BJ (cell line): ENCODE data around the gene PLEKHF1. TPM values are rescaled to one million over a fixed set of nuclear protein-coding genes. Genes with fewer than 3 reads are reported as not detected.

ENCODE experiments used
- CTCF ChIA-PET: fragments of 350-600 bp; formaldehyde crosslinking; extraction: SDS; loops from one replicate; lab custom pipeline; 2021; ENCODE audit warnings: antibody characterized with exemption, inconsistent platforms; lab: Yijun Ruan, JAX
- POLR2A ChIA-PET: fragments of 300-600 bp; sonication (Branson Sonifier 250); formaldehyde crosslinking; extraction: SDS; loops from one replicate; lab custom pipeline; 2021; ENCODE audit warnings: antibody characterized with exemption; lab: Charles Lee
- DNase-seq: peaks from one replicate; pipeline ENCODE4 v3.0.0-alpha.2; 2011; ENCODE audit warnings: low read depth
- H3K27me3 ChIP-seq: 2 replicates; pipeline ENCODE4 v1.6.0; 2011; ENCODE audit warnings: low read length; ENCODE audit not compliant: control insufficient read depth, insufficient read depth
- H3K36me3 ChIP-seq: 2 replicates; pipeline ENCODE4 v1.5.1; 2011; ENCODE audit warnings: low read length; ENCODE audit not compliant: control insufficient read depth, insufficient read depth
- H3K4me3 ChIP-seq: 2 replicates; pipeline ENCODE4 v1.5.1; 2011; ENCODE audit warnings: low read depth, mild to moderate bottlenecking, control low read depth, low read length
- polyA plus RNA-seq: library from polyadenylated mRNA; depleted of rRNA; stranded (reverse); fragments of >200 nt; gene quantifications from 2 replicates; pipeline ENCODE4 v1.2.3, GENCODE V29; 2011
- TF ChIP-seq, protein P1 (sequence below): IDR thresholded peaks from 2 replicates; pipeline ENCODE4 v1.5.1; 2011; ENCODE audit warnings: low read depth, mild to moderate bottlenecking, control low read depth, inconsistent platforms, low read length, moderate library complexity; ENCODE audit not compliant: insufficient read depth

The PLEKHF1 gene
- polyA plus RNA-seq, 1 experiment, result 8.7 TPM

DNA sequence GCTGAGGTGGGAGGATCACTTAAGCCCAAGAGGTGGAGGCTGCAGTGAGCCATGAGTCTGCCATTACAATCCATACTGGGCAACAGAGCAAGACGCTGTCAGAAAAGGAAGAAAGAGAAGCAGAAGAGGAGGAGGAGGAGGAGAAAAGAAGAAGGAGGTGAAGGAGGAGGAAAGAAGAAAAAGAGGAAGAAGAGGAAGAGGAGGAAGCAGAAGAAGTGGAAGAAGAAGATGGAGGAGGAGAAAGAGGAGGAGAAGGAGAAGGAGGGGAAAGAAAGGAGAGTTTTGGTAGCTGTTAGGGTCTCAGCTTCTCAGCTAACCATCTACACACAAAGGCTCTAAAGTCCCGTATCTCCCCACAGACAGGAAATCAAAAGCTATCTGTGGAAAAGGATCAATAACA, 23.7 kb upstream of the PLEKHF1 start:
- H3K27me3 ChIP-seq, result peaks cover 9% of the 10 kb centered on the region
- H3K36me3 ChIP-seq, result no peaks in the 10 kb centered on the region
- no peak overlapping the region for H3K4me3 ChIP-seq
- TF ChIP-seq, protein P1, sequence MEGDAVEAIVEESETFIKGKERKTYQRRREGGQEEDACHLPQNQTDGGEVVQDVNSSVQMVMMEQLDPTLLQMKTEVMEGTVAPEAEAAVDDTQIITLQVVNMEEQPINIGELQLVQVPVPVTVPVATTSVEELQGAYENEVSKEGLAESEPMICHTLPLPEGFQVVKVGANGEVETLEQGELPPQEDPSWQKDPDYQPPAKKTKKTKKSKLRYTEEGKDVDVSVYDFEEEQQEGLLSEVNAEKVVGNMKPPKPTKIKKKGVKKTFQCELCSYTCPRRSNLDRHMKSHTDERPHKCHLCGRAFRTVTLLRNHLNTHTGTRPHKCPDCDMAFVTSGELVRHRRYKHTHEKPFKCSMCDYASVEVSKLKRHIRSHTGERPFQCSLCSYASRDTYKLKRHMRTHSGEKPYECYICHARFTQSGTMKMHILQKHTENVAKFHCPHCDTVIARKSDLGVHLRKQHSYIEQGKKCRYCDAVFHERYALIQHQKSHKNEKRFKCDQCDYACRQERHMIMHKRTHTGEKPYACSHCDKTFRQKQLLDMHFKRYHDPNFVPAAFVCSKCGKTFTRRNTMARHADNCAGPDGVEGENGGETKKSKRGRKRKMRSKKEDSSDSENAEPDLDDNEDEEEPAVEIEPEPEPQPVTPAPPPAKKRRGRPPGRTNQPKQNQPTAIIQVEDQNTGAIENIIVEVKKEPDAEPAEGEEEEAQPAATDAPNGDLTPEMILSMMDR, result no peak
- ChIA-PET POLR2A (no interaction called here), CTCF (interaction anchor here (0.6 kb wide), 1 partner anchor 134 kb away, joined by 5 read pairs; no protein-coding TSS in a partner anchor)
- no peak for DNase-seq

GRCh38 chr19:29643361-29643935, 21.8 kb upstream of the PLEKHF1 start:
- TF ChIP-seq, protein P1, result no peak
- CTCF ChIA-PET, result interaction anchor here (0.7 to 1.3 kb wide), 6 partner anchors 8 to 70 kb away, joined by 3 to 4 read pairs (median 4); no protein-coding TSS in a partner anchor
- Histone ChIP-seq H3K27me3 (peaks cover 8% of the 10 kb centered on the region), H3K36me3 (no peaks in the 10 kb centered on the region), H3K4me3 (no peak overlapping the region)
- no peak for DNase-seq
- POLR2A ChIA-PET, result no interaction called here

DNA sequence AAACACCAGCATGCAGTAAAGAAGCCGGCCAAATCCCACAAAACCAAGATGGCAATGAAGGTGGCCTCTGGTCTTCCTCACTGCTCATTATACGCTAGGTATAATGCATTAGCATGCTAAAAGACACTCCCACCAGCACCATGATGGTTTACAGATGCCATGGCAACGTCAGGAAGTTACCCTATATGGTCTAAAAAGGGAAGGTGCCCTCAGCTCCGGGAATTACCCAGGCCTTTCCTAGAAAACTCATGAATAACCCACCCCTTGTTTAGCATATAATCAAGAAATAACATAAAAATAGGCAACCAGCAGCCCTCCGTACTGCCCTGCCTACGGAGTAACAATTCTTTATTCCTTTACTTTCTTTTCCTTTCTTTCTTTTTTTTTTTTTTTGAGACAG, 21.1 kb upstream of the PLEKHF1 start:
- DNase-seq, result no peak
- POLR2A ChIA-PET, result no interaction called here
- Histone ChIP-seq H3K36me3 (no peaks in the 10 kb centered on the region), H3K4me3 (no peak overlapping the region), H3K27me3 (peaks cover 8% of the 10 kb centered on the region)
- CTCF ChIA-PET, result interaction anchor here (1.2 kb wide), 1 partner anchor 69 kb away, joined by 4 read pairs; no protein-coding TSS in a partner anchor
- TF ChIP-seq, protein P1, result no peak

DNA sequence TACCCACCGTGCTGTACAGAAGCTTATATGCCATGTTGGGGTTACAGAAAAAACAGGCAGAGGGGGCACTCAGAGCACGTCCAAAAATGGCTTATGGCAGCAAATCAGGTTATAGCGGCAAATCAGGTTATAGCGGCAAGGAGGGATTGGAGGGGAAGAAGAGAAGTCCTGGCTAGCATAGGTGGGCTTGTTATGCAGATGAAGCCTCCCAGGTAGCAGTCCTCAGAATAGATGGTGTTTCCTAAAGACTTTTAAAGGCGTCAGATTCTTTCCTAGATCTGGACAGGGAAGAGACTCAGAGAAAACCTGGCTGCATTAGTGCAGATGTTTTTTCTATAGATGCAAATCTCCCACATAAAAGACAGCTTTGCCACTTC, 19.8 kb upstream of the PLEKHF1 start:
- CTCF ChIA-PET, result interaction anchor here (0.6 to 1.5 kb wide), 4 partner anchors 13 to 35 kb away, joined by 3 to 5 read pairs (median 3); no protein-coding TSS in a partner anchor
- Histone ChIP-seq H3K36me3 (no peaks in the 10 kb centered on the region), H3K27me3 (peaks cover 8% of the 10 kb centered on the region), H3K4me3 (no peak overlapping the region)
- DNase-seq, result no peak
- POLR2A ChIA-PET, result no interaction called here
- TF ChIP-seq, protein P1, result no peak

DNA sequence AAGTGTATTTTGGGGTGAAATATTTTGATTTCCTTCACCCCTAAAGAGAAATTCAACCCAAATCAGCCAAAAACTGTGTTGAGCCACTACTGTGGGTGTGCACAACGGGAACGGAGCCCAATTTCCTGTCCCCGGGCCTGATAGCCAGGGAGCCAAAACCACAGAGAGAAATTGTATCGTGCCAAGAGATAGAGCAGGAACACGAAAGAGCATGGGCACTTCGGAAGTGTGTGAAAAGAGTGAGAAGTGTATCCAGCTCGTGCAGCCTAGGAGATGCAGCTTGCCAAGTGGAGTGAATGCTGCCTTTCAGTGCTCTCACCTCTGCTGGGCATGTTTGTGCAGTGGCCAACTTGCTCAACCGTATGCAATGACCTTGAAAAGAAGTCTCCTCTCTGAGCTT, 19.4 kb upstream of the PLEKHF1 start:
- no peak overlapping the region for H3K4me3 ChIP-seq
- no peaks in the 10 kb centered on the region for H3K36me3 ChIP-seq
- ChIA-PET CTCF (interaction anchor here (0.6 to 1.5 kb wide), 6 partner anchors 12 to 69 kb away, joined by 3 to 5 read pairs (median 3); partner anchors contain the start of gene C19orf12), POLR2A (no interaction called here)
- TF ChIP-seq, protein P1, result no peak
- peaks cover 8% of the 10 kb centered on the region for H3K27me3 ChIP-seq
- DNase-seq, result no peak
